ENCODE data around the gene MAN1C1.
"Not testable (repeated sequence)": the region's sequence is repeated elsewhere in the genome, so short reads cannot be mapped to it uniquely, and the experiment has no call there.

The MAN1C1 gene

DNA sequence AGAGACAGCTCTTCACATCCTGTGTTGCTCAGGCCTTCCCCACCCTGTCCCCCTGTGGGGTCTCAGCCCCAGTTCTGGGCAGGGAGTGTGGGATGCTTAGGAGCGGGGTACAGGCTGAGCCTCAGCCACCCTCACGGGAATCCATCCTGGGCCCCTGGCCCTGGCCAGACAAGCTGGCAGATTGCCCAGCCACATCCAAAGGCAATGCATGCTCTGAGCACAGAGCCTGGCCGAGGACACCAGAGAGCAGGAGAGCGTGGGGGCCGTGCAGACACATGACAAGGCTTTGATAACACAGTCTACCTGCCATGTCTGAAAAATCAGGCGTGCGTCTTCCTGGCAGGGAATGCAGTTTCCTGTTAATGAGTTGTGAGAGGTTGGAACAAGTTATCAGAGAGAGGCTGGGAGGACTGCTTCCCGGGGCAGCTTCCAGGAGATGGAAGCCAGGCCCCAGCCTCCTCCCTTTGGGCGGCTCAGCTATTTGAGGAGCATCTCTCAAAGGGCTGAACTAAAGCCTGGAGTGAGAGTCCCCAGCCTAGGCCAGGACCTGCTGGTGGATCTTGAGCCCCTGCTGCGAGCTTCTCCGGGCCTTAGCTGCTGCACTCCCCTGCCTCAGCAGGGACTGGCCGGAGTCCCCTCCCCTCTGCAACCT lies 111.2 kb downstream of the MAN1C1 start:
- intact Hi-C loops (cut with DNase I): no loop called here
- peak in 9 of 10 donors; percentile 41 to 92 (median 57) for DNase-seq

DNA sequence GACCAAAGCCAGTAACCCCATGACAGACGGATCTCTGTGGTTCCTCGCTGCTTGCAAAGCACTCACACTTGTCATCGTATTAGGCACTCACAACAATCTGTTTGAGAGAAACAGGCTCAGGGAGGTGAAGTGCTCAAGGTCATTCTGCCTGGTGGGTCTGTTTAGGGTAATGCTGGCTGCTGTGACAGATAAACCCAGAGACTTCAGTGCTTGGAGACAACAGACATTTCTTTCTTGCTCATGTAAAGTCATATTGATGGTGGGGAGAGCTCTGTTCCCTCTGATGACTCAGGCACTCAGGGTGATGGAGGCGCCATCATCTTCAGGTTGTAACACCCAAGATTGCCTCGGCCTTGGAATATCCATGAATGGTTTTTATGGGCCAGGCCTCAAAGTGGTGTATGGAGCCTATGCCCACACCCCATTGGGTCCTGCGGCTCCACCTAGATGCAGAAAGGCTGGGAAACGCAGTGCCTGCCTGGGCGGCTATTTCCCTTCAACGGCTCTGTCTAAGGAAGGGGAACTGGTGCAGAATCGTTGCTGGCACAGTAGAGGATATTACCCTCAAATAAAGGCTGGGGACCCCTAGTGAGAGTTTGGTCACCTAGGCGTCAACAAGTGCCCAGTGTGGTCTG lies 111.8 kb downstream of the MAN1C1 start:
- intact Hi-C loops (cut with DNase I): no loop called here
- no peak for DNase-seq

DNA sequence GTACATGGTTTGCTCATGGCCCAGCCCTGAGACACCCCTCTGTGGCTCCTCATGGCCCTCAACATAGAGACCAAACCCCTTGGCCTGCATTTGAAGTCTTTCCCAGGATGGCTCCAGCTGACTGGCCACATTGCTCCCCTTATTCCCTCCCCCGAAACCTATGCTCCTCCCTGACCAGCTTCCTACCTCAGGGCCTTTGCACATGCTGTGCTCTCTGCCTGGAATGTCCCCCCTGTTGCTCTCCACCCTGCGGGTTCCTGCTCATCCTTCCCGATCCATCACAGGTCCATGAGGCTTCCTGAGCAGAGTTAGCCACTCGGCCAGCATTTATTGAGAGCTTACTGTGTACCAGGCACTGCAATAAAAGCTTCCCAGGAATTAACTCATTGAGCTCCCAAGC lies 112.5 kb downstream of the MAN1C1 start:
- intact Hi-C loops (cut with DNase I): no loop called here
- DNase-seq: no peak

DNA sequence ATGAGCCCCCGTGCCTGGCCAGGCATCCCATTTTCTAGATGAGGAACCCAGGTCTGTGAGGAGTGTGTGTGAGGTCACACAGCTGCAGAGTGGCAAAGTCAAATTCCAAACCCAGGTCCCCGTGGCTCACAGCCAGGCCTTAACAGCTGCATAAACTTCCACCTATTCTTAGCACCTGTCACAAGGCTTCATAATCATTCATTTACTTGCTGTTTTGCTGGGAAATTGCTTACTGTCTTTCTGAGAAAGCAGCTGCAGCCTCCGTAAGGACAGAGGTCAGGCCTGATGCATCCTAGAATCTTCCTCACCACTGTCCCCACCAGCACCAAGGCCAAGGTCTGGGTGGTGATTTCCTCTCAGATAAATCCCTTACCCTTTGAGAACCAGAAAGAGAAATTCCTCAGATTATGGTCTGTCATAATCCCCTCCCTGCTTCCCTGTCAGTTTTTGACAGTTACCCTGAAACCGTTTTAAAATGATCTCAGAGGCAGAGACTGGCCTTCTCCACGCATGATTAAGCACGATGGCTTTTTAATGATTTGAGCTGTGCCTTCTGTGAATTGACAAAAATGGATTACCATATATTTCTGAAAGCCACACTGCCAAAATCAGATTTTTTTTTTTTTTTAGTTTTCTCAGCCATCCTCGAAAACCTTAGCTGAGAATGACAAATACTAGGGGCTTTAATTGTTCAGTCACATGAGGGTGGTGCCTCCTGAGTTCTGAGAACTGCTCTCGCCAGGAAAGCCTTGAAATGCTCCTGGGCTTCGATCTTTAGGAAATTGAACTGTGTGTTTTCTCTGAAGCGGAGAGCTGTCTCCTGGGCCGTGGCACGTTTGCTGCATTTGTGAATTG lies 113.4 kb downstream of the MAN1C1 start:
- DNase-seq: peak in 1 of 10 donors; percentile 22
- intact Hi-C loops (cut with DNase I): no loop called here

DNA sequence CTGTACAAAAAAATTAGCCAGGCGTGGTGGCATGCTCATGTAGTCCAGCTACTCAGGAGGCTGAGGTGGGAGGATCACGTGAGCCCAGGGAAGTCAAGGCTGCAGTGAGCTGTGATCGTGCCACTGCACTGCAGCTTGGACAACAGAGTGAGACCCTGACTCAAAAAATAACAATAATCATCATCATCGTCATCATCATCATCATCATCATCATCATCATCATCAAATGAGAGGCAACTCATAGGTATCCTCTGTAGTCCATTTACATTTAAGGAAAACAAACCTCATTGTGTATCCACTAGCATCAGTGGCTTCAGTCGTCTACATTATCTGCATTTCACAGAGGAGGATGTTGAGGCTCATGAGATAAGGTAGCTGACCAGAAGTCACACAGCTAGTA lies 114.6 kb downstream of the MAN1C1 start:
- intact Hi-C loops (cut with DNase I): no loop called here
- peak in 1 of 10 donors; percentile 45 for DNase-seq

DNA sequence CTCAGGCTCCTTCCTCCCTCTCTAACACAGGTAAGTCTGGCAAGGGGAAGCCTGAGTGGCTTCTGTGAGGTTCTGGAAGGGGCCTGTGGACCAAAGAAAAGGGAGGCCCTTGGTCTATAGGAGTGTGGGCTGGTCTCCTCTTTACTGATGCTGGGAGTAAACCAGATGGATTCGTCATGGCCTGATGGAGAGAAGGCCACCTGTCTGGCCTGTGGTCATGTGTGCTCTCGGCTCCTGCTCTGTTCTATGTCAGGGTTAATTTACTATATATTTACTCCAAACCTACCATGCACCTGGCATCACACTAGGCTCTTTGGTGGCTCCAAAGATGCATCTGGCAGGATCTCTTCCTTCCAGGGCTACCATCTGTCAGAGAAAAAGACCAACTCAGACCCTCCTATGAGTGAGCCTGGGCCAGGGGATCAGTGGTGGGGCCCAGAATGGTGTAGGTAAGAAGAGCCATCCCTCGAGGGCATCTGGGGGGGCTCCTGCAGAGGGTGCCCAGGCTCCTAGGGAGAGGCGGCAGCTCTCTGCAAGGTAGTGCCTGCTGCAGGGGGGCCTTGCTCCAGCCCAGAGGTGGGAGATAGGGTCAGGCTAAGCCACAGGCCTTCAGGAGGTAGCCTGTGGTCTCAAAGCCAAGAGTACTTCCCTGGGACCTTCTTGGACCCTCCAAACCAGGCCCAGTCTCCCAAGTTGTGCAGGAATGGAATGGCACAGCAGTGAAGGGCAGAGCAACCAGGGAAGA lies 115.2 kb downstream of the MAN1C1 start:
- DNase-seq: peak in 1 of 10 donors; percentile 72
- intact Hi-C loops (cut with DNase I): no loop called here

DNA sequence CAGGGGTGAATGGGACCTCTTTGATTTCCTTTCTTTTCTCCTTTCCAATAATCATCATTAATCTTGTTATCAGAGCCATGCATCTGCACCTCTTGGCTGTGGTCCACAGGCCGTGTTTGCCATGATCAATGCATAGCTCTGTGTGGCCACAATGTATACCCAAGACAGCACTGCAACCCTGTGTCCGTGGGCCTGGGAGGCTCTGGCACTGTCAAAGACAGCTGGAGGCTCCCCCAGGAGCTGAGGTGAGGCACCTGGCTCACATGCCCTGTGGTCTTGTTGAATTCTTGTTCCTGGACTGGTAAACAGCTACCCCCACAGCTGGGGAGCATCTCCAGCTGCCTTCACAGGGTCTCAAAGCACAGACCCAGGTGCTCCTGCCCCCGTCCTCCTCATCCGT lies 116.2 kb downstream of the MAN1C1 start:
- intact Hi-C loops (cut with DNase I): no loop called here
- peak in 1 of 10 donors; percentile 67 for DNase-seq

DNA sequence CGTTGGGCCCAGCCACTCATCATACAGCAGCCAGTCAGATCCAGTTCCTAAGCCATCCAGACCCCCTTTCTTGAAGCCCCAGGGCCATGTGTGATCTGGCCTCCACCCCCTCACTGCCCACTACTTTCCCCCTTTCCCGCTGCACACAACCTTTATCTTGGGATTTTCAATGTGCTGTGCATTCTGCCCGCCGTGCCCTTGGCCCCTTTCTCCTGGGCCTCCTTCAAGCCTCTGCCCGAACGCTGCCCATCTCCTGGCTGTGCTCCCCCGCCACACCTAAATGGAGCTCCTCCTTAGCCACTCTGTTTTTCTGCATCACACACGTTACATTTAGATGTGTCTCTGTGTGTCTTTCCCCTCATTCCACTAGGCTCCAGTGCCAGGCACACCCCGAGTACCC lies 116.7 kb downstream of the MAN1C1 start:
- intact Hi-C loops (cut with DNase I): no loop called here
- no peak for DNase-seq

DNA sequence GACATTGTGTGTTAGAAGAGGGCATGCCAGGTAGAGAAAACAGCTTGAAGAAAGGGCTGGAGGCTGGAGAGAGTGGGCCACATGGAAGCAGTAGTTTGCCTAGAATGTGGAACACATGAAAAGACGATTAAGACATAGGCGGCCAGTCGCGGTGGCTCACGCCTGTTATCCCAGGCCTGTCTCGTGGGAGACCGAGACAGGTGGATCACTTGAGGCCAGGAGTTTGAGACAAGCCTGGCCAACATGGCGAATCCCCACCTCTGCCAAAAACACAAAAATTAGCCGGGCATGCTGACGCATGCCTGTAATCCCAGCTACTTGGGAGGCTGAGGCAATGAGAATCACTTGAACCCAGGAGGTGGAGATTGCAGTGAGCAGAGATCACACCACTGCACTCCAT lies 118.4 kb downstream of the MAN1C1 start:
- peak in 1 of 10 donors; percentile 35 for DNase-seq
- intact Hi-C loops (cut with DNase I): not testable (repeated sequence)

DNA sequence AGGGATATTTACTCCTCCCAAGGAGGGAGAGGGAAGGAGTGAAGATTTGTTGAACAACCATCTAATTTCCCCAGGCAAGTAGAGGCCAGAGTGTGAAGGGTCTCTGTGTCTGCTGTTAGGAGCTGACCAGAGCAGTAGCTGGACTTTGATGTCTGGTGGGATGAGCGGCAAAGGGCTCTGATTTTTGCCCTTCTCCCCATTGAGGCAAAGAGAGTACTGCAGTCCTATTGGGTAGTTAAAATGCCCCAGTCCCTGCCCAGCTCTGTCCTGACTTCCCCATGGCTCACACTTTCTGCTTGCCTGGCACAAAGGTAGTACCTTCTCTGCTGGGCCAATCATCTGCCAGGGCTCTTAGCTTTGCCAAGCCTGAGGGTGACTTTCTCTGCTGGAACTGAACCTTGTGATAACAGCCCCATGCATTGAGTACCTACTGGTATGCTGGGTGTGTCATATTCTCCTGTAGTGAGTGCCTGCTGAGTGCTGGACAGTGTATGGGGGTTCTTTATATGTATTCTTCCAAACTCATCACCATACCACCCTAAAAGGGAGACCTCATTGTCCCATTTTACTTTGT lies 119.5 kb downstream of the MAN1C1 start:
- intact Hi-C loops (cut with DNase I): no loop called here
- DNase-seq: peak in 1 of 10 donors; percentile 51

DNA sequence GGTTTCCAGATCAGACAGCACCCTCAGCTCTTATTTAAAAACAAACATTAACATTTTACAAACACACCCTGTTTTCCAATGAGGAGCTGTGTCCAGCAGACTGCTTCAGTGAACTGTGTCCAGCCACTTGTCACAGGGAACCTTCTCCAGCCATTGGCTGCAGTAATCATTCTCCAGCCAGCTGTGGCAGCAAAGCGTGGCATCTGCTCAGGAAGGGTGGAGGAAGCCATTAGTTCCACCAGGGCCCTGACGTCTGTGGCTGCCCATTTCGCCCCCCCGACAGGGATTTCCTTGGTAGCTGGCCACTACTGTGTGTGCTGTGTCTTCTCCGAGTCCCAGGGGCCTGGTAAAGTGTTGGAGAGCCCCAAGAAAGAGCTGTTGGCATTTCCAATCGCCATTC lies 120.5 kb downstream of the MAN1C1 start:
- intact Hi-C loops (cut with DNase I): no loop called here
- peak in 2 of 10 donors; percentile 45 to 82 for DNase-seq

DNA sequence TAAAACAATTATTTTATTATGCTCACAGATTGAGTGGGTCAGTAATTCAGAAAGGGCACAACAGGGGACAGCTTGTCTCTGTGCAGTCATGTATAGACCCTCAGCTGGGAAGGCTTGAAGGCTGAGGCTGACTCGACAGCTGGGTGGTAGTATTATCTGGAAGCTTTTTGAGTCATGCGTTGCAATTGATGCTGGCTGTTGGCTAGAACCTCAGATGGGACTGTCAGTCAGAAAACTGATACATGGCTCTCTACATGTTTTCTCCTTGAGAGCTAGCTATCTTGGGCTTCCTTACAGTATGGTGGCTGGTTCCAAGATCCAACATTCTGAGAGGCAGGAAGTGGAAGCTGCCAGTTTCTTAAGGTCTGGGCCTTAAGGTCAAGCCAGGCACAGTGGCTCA lies 121.9 kb downstream of the MAN1C1 start:
- intact Hi-C loops (cut with DNase I): no loop called here
- peak in 1 of 10 donors; percentile 5 for DNase-seq

DNA sequence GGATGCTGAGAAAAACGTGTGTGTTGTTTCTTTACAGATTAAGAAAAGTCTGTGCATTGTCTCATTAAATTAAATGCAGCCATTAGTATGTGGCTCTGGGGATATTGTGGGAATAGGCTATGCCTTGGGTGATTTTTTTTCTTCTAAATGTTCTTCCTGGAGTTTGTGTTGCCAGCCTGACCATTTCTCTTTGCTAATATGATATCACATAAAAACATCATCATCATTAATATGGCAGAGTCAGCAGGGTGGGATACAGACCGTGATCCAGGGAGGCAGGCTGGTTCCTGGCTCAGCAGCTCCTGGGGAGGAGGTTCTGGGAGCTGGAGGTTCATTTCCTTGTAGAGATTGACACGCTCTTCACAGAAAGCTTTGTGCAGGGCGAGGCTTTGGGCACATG lies 122.8 kb downstream of the MAN1C1 start:
- DNase-seq: no peak
- intact Hi-C loops (cut with DNase I): no loop called here

DNA sequence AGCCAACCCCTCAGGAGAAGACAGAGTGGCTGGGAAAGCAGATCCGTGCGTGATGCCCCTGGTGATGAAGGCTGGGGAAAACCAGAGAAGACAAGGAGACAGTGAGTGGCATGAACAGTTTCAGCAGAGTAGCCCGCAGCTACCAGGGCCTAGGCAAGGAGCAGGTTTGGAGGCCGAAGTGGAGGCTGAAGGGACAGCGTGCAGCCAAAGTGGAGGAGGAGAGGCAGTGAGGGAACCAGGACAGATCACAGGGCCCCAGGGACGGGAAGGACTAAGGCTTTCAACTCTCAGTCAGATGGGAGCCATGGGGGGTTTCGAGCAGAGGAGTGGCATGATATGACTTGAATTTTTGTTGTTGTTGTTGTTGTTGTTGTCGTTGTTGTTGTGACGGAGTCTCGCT lies 123.5 kb downstream of the MAN1C1 start:
- DNase-seq: peak in 2 of 10 donors; percentile 35 to 42
- intact Hi-C loops (cut with DNase I): no loop called here

DNA sequence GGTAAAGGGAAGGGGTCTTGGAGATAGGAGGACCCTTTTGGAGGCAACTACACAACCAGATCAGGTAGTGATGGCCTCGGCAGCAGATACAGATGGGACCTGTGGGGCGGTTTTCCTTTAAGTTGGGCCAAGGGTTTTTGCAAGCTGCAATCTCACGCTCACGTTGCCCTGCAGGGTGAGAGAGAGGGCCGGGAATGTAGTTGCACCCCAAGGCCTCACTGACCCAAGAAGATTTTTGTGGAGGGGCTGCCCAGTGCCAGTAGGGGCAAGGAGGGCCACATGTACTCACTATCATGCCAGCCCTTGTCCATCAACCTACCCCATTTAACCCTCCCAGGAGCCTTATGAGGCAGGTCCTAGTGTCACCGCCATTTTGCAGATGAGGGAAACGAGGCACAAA lies 125.7 kb downstream of the MAN1C1 start:
- DNase-seq: peak in 2 of 10 donors; percentile 29 to 53
- intact Hi-C loops (cut with DNase I): no loop called here

DNA sequence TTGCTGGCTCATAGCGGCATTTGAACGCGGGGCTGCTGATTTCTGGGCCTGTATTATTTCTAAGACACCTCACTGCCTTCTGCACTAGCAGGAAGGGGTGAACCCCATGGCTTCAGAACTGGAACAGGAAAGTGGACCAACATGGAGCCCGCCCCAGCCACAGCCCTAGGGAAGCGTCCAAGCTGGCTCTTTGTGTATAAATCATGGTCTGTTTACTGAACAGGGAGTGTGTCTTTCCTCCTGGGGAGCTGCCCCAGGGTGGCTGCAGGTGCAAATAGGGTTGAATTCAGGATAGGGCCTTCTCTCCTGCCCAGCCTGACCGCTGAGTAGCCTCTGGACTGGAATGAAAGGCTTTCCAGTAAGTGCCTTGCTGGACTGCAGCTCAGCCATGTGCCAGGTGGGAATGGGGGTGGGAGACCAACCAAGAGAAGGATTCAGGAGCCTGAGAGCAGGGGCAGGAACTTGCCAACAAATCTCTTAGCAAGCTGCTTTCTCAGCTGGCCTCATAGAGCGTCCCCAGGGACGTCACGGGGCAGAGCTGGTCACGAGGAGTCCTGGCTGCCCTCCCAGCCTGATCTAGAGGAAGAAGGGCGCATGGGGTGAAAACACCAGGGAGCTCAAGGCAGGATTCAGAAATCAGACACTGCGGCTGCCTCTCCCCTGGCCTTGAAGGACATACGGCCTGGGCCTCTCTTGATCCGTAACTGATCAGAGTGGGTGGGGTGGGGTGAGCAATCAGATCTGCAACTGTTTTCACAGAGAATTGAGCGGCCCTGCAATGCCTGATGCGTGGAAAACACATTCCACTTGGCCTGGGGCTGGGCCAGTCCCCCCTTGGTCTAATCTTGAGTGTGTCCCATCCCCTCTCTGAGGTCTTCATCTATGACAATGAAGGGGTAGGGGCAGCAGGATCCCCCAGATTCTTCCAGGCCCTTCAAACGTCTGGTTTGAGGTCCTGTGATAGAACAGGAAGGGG lies 126.9 kb downstream of the MAN1C1 start:
- DNase-seq: peak; percentile 42 to 95 (median 70)
- intact Hi-C loops (cut with DNase I): loop anchor here (1.0 kb wide), 1 partner anchor 135 kb away; no protein-coding TSS in a partner anchor

DNA sequence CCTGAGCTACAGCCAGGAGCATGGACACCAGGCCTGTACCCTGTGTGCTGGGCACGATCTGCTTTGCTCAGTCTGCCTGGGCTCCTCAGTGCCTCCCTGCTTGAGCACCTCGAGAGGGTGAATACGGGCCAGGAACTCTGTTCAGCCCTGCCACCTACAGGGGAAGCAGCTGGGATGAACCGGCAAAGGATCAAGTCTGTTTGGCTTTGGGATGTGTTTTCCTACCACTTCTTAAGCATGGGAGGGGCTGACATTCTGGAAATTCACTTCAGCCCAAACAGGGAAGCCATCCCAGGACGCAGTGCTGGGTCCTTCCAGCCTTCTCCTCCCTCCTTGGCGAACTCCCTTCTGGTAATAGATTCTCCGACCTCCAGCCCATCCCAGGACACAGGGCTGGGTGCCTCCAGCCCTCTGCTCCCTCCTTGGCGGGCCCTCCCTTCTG lies 127.6 kb downstream of the MAN1C1 start:
- peak in 5 of 10 donors; percentile 49 to 90 (median 54) for DNase-seq
- intact Hi-C loops (cut with DNase I): loop anchor here (1.0 kb wide), 1 partner anchor 136 kb away; no protein-coding TSS in a partner anchor

DNA sequence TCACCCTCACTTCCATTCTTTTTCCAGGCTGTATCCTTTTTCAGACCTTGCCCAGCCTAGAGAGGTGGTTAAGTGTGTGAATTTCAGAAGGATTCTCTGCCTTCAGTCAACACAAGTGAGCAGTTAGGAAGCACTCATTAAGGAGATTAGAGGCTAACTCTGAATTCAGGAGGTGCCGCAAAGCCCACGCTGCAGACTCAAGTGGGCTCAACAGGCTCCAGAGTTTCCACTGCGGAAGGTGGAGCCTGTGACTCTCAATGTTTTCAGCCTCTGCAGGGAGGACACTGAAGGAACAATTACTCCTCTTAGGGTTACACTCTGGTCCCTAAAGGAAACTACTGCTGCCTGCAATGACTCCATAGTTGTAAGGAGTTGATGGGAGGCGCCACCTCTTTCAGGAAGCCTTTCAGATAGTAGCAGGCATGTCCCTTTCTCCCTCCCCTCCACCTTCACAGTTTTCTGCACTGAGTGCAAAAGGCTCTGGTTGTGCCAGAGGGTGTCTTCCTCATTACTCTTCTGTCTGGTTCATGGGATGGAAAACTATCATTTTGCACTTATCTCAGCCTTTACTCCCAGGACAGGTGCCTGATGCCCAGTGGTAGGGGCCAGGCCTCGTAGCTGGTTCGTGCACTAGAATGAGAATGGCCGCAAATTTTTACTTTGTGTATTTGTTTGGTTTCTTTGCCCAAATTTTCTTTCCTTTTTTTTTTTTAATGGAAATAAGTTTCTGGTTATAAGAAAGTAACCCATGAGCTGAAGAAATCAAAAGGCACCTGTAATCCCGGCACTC lies 128.2 kb downstream of the MAN1C1 start:
- intact Hi-C loops (cut with DNase I): loop anchor here (1.0 kb wide), 1 partner anchor 137 kb away; no protein-coding TSS in a partner anchor
- peak in 2 of 10 donors; percentile 59 to 67 for DNase-seq

All from posterior cingulate gyrus (tissue), 11 donors.